HEK293 (cell line): Measurements from ENCODE around the gene GUK1.

Source experiments
- BCL11A ChIP-seq: fragments of 450-650 bp; formaldehyde crosslinking; IDR thresholded peaks from 2 replicates; pipeline ENCODE4 v1.5.1; 2016; ENCODE audit warnings: low read depth, missing biosample characterization, missing genetic modification characterization
- ELK4 ChIP-seq: IDR thresholded peaks from 2 replicates; pipeline ENCODE4 v1.6.1; 2011; ENCODE audit warnings: mild to moderate bottlenecking, low read depth, low read length, borderline replicate concordance
- GLIS1 ChIP-seq: fragments of 450-650 bp; formaldehyde crosslinking; IDR thresholded peaks from 2 replicates; pipeline ENCODE4 v1.5.1; 2016; ENCODE audit warnings: missing biosample characterization, missing genetic modification characterization
- IKZF3 ChIP-seq: fragments of 450-650 bp; IDR thresholded peaks from 2 replicates; pipeline ENCODE4 v1.5.0; 2018; ENCODE audit warnings: missing biosample characterization, mild to moderate bottlenecking, missing genetic modification characterization, moderate library complexity
- KLF16 ChIP-seq: fragments of 450-650 bp; formaldehyde crosslinking; IDR thresholded peaks from 2 replicates; pipeline ENCODE4 v1.5.1; 2017; ENCODE audit warnings: missing biosample characterization, missing genetic modification characterization
- KLF17 ChIP-seq: fragments of 450-650 bp; formaldehyde crosslinking; IDR thresholded peaks from 2 replicates; pipeline ENCODE4 v1.5.1; 2016; ENCODE audit warnings: missing biosample characterization, missing genetic modification characterization
- PRDM10 ChIP-seq: fragments of 450-650 bp; formaldehyde crosslinking; IDR thresholded peaks from 2 replicates; pipeline ENCODE4 v1.5.1; 2016; ENCODE audit warnings: missing biosample characterization, missing genetic modification characterization
- YY2 ChIP-seq: fragments of 450-650 bp; formaldehyde crosslinking; IDR thresholded peaks from 2 replicates; pipeline ENCODE4 v1.5.1; 2016; ENCODE audit warnings: missing biosample characterization, missing genetic modification characterization
- ZBTB48 ChIP-seq: fragments of 450-650 bp; formaldehyde crosslinking; IDR thresholded peaks from 2 replicates; pipeline ENCODE4 v1.5.1; 2016; ENCODE audit warnings: missing biosample characterization, missing genetic modification characterization
- ZBTB7A ChIP-seq: fragments of 450-650 bp; formaldehyde crosslinking; IDR thresholded peaks from 2 replicates; pipeline ENCODE4 v1.5.1; 2016; ENCODE audit warnings: low read depth, missing biosample characterization, missing genetic modification characterization
- ZFHX2 ChIP-seq: fragments of 450-650 bp; formaldehyde crosslinking; conservative IDR thresholded peaks from 2 replicates; pipeline ENCODE4 v1.5.1; 2016; ENCODE audit warnings: missing biosample characterization, missing genetic modification characterization
- ZNF114 ChIP-seq: fragments of 450-650 bp; formaldehyde crosslinking; IDR thresholded peaks from 2 replicates; pipeline ENCODE4 v1.5.0; 2017; ENCODE audit warnings: missing biosample characterization, missing genetic modification characterization
- ZNF138 ChIP-seq: fragments of 450-650 bp; formaldehyde crosslinking; IDR thresholded peaks from 2 replicates; pipeline ENCODE4 v1.5.1; 2016; ENCODE audit warnings: missing biosample characterization, missing genetic modification characterization, borderline replicate concordance
- ZNF18 ChIP-seq: fragments of 450-650 bp; formaldehyde crosslinking; IDR thresholded peaks from 2 replicates; pipeline ENCODE4 v1.5.1; 2016; ENCODE audit warnings: missing biosample characterization, missing genetic modification characterization
- ZNF2 ChIP-seq: fragments of 450-650 bp; formaldehyde crosslinking; IDR thresholded peaks from 2 replicates; pipeline ENCODE4 v1.5.1; 2016; ENCODE audit warnings: missing biosample characterization, missing genetic modification characterization
- ZNF202 ChIP-seq: fragments of 450-650 bp; formaldehyde crosslinking; IDR thresholded peaks from 2 replicates; pipeline ENCODE4 v1.5.1; 2016; ENCODE audit warnings: missing biosample characterization, missing genetic modification characterization, borderline replicate concordance
- ZNF221 ChIP-seq: fragments of 450-650 bp; formaldehyde crosslinking; IDR thresholded peaks from 2 replicates; pipeline ENCODE4 v1.5.1; 2017; ENCODE audit warnings: missing biosample characterization, missing genetic modification characterization, borderline replicate concordance
- ZNF23 ChIP-seq: fragments of 450-650 bp; formaldehyde crosslinking; IDR thresholded peaks from 2 replicates; pipeline ENCODE4 v1.5.1; 2016; ENCODE audit warnings: missing biosample characterization, missing genetic modification characterization, borderline replicate concordance
- ZNF292 ChIP-seq: fragments of 450-650 bp; formaldehyde crosslinking; IDR thresholded peaks from 2 replicates; pipeline ENCODE4 v1.5.1; 2016; ENCODE audit warnings: low read depth, missing biosample characterization, missing genetic modification characterization, borderline replicate concordance
- ZNF302 ChIP-seq: fragments of 450-650 bp; formaldehyde crosslinking; IDR thresholded peaks from 2 replicates; pipeline ENCODE4 v1.5.1; 2016; ENCODE audit warnings: missing biosample characterization, missing genetic modification characterization, low read depth
- ZNF391 ChIP-seq: fragments of 450-650 bp; formaldehyde crosslinking; IDR thresholded peaks from 2 replicates; pipeline ENCODE4 v1.5.1; 2016; ENCODE audit warnings: low read depth, missing biosample characterization, missing genetic modification characterization, borderline replicate concordance
- ZNF398 ChIP-seq: fragments of 450-650 bp; formaldehyde crosslinking; IDR thresholded peaks from 2 replicates; pipeline ENCODE4 v1.5.1; 2017; ENCODE audit warnings: missing biosample characterization, missing genetic modification characterization
- ZNF544 ChIP-seq: fragments of 450-650 bp; formaldehyde crosslinking; IDR thresholded peaks from 2 replicates; pipeline ENCODE4 v1.5.0; 2017; ENCODE audit warnings: missing biosample characterization, missing genetic modification characterization
- ZNF610 ChIP-seq: fragments of 450-650 bp; formaldehyde crosslinking; IDR thresholded peaks from 2 replicates; pipeline ENCODE4 v1.5.1; 2016; ENCODE audit warnings: missing biosample characterization, missing genetic modification characterization, borderline replicate concordance
- ZNF629 ChIP-seq: fragments of 450-650 bp; formaldehyde crosslinking; IDR thresholded peaks from 2 replicates; pipeline ENCODE4 v1.5.1; 2017; ENCODE audit warnings: missing biosample characterization, missing genetic modification characterization
- ZNF658 ChIP-seq: fragments of 450-650 bp; formaldehyde crosslinking; IDR thresholded peaks from 2 replicates; pipeline ENCODE4; 2016; ENCODE audit warnings: missing biosample characterization, missing genetic modification characterization
- ZNF664 ChIP-seq: fragments of 450-650 bp; formaldehyde crosslinking; IDR thresholded peaks from 2 replicates; pipeline ENCODE4 v1.5.1; 2016; ENCODE audit warnings: missing biosample characterization, missing genetic modification characterization
- ZNF701 ChIP-seq: fragments of 450-650 bp; formaldehyde crosslinking; IDR thresholded peaks from 2 replicates; pipeline ENCODE4 v1.5.1; 2016; ENCODE audit warnings: missing biosample characterization, missing genetic modification characterization
- ZNF785 ChIP-seq: fragments of 450-650 bp; formaldehyde crosslinking; IDR thresholded peaks from 2 replicates; pipeline ENCODE4 v1.5.1; 2016; ENCODE audit warnings: missing biosample characterization, missing genetic modification characterization

The GUK1 gene

GRCh38 chr1:228100822-228101613, 39.1 kb upstream of the GUK1 start (continued):
- TF ChIP-seq ZNF391 (tag by site-specific recombination) (no peak), ZNF664 (no peak), YY2 (tag by site-specific recombination) (no peak), KLF16 (tag by site-specific recombination) (no peak), ZNF292 (tag by site-specific recombination) (peak; percentile 3; the same call in 1 of the 2 replicates), ZNF302 (tag by site-specific recombination) (no peak), ZNF658 (no peak), ZBTB7A (no peak), ZNF785 (no peak), ZFHX2 (tag by site-specific recombination) (no peak), ZNF23 (tag by site-specific recombination) (no peak), ZNF398 (no peak), ZBTB48 (tag by site-specific recombination) (no peak), ZNF610 (tag by site-specific recombination) (no peak), ZNF114 (tag by site-specific recombination) (no peak), BCL11A (tag by site-specific recombination) (no peak), ZNF18 (tag by site-specific recombination) (no peak), ZNF2 (tag by site-specific recombination) (no peak), ELK4 (no peak), ZNF221 (no peak), ZNF202 (no peak), ZNF138 (tag by site-specific recombination) (no peak), ZNF629 (tag by site-specific recombination) (no peak), PRDM10 (tag by site-specific recombination) (no peak), GLIS1 (tag by site-specific recombination) (peak; percentile 14; the same call in 1 of the 2 replicates), IKZF3 (tag by site-specific recombination) (peak; percentile 44; the same call in 1 of the 2 replicates), ZNF544 (tag by site-specific recombination) (no peak), ZNF701 (tag by site-specific recombination) (no peak), KLF17 (0 out of 2 replicates have a peak, but pooled peaks have one; percentile 9)
